GM12865 (cell line): ENCODE measurements around the gene ACTL8.

Experiments
- DNase-seq: peaks from one replicate; pipeline ENCODE4 v3.0.0; 2010; ENCODE audit warnings: low read depth
- H3K4me3 ChIP-seq: 2 replicates; pipeline ENCODE4 v1.5.1; 2011; ENCODE audit warnings: mild to moderate bottlenecking, low read depth, low read length, control low read depth
- TF ChIP-seq, protein P1 (sequence below): IDR thresholded peaks from 2 replicates; pipeline ENCODE4 v1.5.1; 2011; ENCODE audit warnings: low read length, control low read depth, low read depth, inconsistent platforms; ENCODE audit not compliant: insufficient read depth; ENCODE audit errors: missing control alignments

Gene ACTL8

DNA sequence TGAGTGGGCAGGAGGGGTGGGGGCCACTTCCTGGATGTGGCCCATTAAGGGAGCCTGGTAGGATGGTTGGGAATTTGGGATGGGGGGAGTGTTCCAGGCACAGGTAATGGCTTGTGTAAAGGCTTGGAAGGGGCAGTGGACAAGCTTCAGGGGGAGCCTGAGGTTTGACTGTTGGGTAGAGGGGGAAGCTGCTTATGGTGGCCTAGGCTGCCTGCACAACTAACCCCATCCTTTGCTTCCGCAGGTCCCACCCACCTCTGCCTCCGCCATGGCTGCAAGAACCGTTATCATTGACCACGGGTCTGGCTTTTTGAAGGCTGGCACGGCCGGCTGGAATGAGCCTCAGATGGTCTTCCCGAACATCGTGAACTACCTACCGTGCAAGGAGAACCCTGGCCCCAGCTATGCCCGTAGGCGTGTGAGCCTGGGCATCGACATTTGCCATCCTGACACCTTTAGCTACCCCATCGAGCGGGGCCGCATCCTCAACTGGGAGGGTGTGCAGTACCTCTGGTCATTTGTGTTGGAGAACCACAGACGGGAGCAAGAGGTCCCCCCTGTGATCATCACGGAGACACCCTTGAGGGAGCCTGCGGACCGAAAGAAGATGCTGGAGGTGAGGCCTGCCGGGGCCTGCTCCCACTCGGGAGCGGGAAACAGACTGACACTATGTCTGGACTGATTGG lies 67.8 kb downstream of the ACTL8 start:
- no peak overlapping the region for H3K4me3 ChIP-seq
- DNase-seq, result no peak
- TF ChIP-seq, protein P1, sequence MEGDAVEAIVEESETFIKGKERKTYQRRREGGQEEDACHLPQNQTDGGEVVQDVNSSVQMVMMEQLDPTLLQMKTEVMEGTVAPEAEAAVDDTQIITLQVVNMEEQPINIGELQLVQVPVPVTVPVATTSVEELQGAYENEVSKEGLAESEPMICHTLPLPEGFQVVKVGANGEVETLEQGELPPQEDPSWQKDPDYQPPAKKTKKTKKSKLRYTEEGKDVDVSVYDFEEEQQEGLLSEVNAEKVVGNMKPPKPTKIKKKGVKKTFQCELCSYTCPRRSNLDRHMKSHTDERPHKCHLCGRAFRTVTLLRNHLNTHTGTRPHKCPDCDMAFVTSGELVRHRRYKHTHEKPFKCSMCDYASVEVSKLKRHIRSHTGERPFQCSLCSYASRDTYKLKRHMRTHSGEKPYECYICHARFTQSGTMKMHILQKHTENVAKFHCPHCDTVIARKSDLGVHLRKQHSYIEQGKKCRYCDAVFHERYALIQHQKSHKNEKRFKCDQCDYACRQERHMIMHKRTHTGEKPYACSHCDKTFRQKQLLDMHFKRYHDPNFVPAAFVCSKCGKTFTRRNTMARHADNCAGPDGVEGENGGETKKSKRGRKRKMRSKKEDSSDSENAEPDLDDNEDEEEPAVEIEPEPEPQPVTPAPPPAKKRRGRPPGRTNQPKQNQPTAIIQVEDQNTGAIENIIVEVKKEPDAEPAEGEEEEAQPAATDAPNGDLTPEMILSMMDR, result no peak

DNA sequence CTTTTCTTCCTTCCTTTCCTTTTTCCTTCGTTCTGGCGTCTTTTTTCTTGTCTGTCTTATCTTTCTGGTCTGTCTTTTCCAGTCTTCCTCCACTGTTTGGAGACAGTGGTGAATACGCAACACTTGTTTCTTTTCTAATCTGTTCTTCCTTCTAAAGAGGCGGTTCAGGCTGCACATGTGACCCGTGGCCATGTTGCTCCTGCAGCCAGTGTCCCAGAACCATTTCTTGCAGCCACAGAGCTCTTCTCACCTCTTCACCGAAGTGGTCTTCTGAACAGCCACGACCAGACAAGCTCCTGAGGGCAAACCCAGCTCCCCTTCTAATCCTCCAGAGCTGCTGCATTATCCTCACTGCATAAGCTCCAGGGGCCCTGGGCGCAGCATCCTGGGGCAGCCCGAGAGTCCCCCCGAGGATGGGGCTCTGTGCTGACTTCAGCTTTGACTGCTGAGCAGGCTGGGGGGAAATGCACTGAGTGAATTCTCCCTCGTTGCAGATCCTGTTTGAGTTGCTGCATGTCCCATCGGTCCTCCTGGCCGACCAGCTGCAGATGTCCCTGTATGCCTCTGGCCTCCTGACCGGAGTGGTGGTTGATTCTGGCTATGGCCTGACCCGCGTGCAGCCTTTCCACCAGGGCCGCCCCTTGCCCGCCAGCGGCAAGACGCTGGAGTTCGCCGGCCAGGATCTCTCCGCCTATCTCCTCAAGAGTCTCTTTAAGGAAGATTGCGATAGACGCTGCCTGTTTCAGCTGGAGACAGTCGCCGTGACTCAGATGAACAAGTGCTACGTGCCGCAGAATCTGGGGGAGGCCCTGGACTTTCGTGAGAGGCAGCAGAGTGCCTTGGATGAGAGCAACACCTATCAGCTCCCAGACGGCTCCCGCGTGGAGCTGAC lies 70.4 kb downstream of the ACTL8 start:
- H3K4me3 ChIP-seq, result no peak overlapping the region
- TF ChIP-seq, protein P1, result no peak
- no peak for DNase-seq

DNA sequence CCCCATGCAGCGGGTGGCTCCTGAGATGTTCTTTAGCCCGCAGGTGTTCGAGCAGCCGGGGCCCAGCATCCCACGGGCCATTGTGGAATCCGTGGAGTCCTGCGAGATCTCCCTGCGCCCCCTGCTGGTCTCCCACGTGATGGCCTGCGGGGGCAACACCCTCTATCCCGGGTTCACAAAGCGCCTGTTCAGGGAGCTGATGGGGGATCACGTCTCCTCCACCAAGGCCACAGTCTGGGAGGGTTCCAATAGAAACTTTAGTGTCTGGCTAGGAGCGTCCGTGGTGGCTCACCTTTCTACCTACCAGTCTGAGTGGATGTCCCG lies 71.0 kb downstream of the ACTL8 start:
- H3K4me3 ChIP-seq, result no peak overlapping the region
- DNase-seq, result peak; percentile 31
- TF ChIP-seq, protein P1, result peak; percentile 59

DNA sequence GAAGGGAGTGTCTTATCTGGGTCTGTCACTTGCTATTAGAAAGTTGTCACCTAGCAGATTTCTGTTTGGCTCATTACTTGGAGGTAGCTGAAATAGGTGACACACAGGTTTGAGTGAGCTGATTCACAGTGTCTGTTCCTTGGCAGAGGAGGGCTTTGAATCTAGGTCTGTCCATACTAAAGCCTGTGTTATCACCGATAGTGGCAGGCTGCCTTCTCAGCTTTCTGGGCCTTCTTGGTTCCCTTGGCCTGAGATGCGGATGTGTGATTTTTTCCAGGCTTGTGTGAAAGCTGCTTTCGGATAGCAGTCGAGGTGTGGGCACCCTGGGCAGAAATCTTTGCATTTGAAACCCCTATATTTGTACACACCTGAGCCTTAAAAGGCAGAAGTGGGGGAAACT lies 73.9 kb downstream of the ACTL8 start:
- TF ChIP-seq, protein P1, result no peak
- no peak for DNase-seq

DNA sequence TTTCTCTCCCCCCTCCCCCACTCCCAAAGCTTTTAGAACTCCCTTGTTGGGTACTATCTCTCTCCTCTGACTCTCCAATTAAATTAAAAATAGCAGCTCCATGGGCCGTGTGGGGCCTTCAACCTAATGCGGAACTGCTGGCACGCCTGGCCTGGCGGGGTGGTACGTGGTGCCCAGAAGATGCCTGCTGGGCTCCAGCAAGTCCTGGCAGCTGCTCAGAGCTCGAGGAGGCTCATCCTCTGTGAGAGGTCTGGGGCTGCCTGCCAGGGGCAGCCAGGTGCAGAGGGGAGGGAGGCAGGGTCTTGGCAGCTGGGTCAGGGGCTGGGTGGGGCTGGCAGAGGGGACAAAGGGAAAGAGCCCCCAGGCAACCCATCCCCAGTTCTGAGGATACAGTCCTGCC lies 74.4 kb downstream of the ACTL8 start:
- no peak for DNase-seq
- TF ChIP-seq, protein P1, result no peak

More for the DNA sequence above, 73.9 kb downstream of the ACTL8 start:
- H3K4me3 ChIP-seq, result no peak overlapping the region

DNA sequence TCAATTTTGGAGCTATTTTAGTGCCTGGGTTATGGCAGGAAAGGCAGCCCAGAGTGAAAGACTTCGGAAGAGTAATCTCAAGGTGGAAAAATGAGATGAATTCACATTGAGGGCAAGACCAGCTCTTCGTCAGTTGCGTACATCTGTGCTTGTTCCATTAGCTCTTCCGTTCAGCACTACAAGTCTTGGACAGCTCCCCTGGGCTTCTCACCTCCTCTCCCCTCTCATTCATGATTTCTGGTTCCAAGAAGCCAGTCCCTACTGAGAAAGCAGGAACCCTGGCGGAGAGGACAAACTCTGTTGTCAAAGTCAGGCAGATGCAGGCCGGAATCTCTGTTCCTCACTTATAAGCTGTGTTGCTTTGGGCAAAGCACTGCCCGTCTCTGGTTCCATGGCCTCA lies 76.5 kb downstream of the ACTL8 start:
- TF ChIP-seq, protein P1, result no peak
- DNase-seq, result peak; percentile 5
- H3K4me3 ChIP-seq, result no peak overlapping the region

More for the DNA sequence above, 74.4 kb downstream of the ACTL8 start:
- no peak overlapping the region for H3K4me3 ChIP-seq
